ENCODE data around the gene PHF19.

PHF19 gene

DNA sequence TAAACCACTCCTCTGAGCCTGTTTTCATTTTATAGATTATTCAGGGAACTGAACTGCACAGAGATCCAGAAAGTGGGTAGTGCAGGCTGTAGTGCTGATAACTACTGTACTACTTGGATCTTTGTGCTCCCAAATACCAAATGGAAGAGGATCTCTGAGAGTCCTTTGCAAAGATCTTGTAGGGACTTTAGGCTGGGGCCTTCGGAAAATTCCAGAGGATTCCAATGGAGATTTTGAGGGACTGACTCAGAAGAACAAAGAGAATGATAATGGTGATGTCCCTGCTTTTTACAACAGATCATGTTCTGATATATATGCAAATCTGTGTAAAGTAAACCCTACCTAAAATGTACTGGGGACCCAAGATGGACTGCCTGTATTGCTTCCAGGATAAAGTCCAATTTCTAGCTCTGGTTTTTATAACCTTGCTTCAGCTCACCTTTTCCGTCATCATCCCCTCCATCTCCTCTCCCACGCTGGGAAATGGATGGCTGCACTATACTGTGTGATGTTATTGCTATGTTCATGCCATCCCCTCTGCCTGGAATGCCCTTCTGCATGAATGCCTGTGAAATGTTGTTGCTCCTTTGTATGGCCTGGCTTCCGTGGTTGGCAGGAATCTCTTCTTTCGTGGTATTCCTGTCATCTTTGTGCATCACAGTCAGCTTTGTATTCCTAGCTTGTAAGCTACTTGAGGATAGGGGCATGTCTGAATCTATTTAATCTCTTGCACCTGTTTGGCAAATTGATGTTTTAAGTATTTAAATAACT is 24.6 kb downstream of the PHF19 start:
- DNase-seq = no peak

DNA sequence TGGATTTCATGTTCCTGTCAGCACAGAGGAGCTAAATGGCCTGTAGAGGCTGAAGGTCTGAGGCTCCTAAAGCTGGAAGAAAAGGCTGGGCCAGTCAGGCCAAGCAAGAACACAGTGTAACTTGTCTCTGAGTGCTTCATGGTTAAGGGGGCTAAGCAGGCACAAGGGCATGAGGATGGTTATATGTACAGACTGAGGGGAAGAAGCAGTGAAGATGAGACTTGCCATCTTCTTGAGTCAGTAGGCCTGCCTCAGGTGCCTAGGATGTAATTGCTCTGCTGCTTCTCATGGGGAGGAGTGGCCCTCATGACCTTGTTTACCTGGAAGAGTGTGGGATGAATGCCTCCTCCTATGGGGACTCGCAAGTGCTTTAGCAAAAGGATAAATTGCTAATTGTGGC is 25.5 kb downstream of the PHF19 start:
- no peak for DNase-seq

DNA sequence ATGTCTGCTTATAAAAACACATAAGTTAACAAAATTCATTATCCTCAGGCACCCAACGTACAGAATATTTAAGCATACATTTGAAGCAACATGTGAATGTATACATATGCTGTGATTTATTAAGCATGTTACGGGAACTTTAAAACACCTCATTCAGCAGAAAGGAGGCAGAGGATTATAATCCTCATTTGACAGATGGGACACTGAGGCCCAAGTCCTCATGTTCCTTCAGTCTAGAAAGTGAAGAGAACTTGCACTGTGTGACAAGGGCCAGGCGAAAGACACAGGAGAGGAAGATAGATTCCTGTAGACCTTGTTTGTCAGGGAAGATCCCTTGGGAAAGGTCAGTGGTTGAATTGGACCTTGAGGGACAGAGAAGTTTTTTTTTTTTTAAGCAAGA is 26.7 kb downstream of the PHF19 start:
- DNase-seq = no peak

DNA sequence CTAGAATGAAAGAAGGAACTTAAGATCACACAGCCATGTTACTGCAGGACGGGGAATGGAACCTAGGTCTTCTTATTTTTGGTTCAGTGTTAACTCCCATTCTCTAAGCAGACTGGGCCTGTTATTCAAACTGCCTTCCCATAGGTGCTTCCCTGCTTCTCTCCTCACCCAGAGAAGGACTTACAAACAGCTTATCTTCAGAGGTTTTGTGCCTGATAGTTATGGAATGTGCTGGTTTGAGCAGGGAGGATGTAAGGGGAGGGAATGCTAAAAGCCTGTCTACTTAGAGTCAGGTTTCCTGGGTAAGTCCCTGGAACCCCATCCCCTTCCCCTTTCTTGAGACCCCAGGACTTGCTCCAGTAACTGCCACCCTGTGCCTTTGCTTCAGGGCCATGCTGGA is 30.1 kb downstream of the PHF19 start:
- DNase-seq = no peak

DNA sequence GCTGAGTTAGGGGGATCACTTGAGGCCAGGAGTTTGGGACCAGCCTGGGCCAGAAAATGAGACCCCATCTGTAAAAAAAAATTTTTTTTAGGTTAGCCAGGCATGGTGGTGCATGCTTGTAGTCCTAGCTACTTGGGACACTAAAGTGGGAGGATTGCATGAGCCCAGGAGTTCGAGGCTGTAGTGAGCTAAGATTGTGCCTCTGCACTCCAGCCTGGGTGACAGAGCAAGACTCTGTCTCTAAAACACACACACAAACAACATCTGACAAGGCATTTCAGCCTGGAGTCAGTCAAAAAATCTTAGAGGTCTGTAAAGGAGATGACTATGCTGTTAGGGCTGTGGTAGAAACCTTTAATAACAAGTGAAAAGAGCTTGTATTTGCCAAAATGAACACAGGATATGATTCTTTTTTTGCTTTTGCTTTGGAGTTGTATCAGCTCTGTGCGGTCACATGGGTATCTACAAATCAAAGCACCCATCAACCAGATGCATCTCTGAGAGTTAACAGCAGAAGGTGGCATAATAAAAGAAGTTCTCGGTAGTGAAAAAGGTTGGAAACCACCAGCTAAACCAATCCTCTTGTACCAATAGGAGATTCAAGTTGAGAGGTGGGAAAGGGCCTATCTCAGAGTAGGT is 30.6 kb downstream of the PHF19 start:
- DNase-seq = no peak

DNA sequence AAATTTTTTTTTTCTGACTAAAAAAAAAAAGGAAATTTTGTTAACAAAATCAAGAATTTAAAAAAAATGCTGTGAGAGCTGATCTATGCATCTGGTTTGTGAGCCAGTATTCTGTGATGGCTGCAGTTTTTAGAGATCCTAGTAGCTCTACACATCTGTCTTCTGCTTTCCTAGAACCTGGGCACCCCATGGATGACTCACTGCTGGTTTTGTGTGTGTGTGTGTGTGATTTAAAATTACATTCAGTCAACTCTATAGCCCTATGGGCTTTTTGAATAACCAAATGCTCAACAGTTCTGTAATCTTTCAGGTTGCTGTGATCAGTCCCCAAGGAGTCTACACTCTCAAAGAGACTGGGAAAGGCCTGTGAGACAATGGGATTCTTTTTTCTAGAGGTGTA is 31.7 kb downstream of the PHF19 start:
- no peak for DNase-seq

DNA sequence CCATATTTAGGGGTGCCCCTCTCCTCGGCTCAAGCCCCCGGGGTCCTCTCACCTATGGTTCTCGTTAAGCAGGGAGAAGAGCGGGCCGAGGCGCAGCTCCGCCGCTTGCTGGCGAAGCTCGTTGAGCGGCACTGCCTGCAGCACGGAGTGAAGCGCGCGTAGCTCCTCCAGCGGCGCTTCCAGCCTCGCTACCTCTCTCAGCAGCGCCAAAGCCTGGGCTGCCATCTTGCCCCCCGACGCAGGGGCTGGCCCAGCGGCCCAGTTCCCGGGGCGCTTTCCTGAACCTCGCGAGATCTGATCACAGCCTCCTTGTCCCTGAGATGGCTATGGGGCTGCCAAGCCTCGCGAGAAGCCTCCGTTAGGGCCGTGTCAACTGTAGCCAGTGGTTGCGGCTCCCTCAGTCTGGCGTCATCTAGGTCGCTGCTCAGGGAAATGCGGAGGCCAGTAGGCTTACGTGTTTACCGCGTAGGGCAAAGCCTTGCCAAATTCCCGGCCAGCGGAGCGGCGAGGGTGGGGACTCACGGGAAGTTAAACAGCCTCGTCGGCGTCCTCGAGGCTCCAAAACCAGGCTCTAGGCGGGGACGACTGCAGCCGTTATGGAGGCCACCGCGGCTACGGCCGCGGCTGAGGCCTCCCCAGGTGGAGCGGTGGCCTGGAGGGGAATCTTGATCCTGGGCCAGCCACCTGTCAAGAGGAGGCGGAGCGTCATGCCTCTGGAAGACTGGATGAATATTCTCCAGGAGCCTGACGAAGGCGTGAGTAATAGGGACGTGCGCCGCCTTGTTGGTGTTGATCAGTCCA is 34.1 kb downstream of the PHF19 start, which contains the start of gene PSMD5:
PSMD5 (minus strand) TSS at position 238 of the 801 bp plus-strand sequence; CDS start at position 225, 13 bp downstream.
- peak; percentile 93 for DNase-seq

DNA sequence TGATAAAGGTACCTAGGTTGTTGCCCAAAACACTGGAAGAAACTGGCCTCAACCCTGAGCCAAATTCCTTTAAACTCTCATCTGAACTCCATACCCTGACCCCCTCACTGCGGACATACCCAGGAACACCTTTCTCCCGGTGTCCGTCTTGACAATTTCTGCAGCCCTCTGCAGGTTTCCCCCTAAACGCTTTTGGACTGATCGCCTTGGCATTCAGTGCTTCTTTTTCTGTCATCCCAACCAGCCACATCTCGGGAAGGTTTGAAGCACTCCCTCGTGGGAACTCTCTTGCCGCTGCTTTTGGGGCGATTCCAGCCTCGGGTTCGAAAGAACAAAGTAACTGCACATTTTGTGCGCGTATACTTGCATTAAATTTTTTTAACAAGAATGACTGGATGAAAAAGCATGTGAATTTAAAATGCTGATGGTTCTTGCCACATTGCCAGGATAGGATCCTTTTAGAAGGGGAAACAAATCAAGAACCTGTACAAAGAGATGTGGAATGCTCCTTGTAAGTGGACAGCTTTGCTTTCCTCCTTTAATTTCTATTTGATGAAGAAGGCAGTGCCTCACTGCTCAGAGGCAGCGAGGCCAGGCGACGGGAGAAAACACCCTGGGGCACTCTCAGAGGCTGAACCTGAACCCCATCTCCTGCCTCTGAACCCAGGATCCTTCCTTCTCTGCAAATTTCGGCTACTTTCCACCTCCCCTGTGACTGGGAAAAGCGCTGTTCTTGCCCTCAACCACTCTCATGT is 34.9 kb downstream of the PHF19 start:
- DNase-seq = no peak

DNA sequence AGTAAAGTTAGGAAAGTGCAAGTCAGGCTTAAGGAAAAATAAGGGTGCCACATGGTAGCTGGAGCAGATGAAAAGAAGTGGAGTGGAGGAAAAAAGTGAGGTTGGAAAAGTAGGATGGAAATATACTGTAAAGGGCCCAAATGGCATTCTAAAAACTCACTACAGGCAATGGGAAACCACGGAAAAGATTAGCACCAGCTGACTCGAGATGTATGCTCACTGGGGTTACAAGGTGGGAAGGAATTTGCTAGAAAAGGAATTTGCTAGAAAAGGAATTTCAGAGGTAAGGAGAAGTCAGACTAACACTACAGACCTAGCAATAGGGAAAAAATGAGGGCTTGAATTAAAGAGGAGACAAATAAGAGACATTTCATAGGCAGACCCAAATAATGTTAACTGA is 37.8 kb downstream of the PHF19 start:
- DNase-seq = no peak

DNA sequence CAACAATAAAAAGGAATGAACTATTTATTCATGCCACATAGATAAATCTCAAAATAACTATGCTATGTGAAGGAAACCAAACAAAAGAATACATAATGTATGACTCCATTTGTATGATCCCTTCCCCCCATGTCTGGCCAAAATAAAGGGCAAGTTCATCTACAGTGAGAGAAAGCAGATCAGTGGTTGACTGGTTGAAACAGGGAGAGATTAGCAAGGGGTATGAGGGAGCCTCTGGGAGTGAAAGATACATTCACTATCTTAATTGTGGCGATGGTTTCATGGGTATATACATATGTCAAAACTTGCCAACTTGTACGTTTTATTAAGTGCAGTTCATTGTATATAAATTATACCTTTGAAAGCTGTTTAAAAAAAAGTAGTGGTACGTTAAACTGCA is 39.1 kb downstream of the PHF19 start:
- DNase-seq = no peak

DNA sequence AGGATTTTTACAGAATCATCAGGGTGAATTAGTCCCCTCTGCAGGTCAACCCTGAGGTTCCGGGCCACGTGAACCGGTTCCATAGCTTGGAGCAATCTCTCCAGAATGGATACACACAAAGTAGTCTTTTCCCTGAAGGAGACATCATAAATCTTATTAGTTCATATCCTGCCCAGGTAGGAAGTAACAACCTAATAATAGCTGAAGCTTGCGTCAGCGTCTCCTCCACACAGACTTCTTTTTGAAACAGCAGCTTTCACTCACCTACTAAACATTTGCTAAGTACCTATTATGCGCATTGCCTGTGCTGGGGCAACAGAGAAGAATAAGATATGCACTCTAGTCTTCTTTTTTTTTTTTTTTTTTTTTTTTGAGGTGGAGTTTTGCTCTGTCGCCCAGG is 43.7 kb downstream of the PHF19 start:
- DNase-seq = no peak

DNA sequence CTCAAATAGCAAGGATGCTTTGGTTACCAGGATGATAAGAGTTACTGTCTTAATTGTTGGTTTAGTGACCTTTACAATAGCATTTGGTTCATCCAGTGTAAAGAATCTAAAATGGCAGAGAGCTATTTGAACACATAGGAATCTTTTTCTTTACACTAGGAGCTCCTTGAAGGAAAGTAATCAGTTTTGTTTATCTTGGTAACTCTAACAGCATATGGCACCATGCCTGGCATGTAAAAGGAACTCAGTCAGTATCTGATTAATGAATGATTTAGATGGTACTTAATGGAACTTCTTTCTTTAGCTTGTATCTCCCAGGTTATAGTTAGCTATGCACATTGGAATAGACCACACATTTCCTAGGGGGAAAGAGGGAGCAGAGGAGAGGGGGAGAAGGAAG is 44.2 kb downstream of the PHF19 start:
- DNase-seq = no peak

DNA sequence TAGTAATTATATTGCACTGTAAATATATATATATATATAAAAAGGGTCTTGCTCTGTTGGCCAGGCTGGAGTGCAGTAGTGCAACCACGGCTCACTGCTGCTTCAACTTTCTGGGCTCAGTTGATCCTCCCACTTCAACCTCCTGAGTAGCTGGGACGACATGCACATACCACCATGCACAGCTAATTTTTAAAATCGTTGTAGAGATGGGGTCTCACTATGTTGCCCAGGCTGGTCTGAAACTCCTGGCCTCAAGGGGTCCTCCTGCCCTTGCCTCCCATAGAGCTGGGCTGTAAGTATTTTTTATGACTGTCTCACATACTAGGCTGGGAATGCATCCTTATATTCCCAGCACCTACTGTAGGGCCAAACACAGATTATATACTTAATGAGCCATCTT is 46.1 kb downstream of the PHF19 start:
- DNase-seq = no peak

DNA sequence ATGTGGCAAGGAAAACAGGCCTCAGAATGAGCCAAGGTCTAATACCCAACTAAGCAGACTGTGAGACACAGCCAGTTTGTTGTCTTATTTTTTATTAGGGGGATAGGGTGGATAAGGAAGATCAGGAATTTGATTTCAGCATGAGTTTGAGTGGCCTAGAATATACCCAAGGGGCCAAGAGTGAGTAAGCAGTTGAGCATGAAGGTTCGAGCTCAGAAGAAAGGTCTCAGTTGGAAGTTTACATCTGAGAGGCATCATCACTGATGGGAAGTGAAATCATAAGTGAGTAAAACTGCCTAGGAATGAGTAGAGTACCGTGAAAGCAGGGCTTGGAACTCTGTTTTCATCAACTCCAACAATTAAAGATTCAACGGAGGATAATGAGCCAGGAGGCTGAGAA is 46.8 kb downstream of the PHF19 start:
- DNase-seq = no peak

DNA sequence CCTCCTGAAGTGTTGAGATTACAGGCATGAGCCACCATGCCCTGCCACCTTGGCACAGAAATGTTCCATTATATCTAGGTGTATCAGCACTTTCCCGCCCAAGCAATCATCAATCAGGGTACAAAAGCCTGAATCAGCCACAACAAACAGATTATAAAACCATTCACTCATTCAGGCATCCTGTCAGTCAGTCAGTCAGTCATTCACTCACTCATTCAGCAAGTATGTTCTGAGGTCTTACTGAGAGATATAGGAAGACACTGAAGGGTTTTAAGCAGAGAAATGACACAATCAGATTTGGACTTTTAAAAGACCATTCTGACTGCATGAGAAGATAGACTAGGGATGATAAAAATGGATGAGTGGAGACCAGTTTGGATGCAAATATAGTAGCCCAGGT is 47.3 kb downstream of the PHF19 start:
- no peak for DNase-seq

DNA sequence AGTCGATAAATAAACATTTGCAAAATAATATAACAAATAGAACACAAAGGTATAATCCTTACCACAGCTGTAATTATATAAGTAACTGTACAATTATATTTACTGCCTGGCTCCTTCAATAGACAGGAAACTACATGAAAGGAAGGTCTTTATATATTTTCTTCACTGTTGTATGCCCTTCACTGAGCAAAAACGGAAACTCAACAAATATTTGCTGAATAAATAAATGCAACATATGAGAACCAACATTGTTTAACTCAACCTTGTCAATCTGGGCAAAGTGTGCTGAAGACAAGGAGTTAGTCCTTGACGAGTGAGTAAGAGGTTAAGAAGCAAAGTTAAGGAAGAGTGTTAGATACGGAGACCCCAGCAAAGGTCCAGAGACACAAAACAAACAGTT is 56.9 kb downstream of the PHF19 start:
- DNase-seq = no peak

DNA sequence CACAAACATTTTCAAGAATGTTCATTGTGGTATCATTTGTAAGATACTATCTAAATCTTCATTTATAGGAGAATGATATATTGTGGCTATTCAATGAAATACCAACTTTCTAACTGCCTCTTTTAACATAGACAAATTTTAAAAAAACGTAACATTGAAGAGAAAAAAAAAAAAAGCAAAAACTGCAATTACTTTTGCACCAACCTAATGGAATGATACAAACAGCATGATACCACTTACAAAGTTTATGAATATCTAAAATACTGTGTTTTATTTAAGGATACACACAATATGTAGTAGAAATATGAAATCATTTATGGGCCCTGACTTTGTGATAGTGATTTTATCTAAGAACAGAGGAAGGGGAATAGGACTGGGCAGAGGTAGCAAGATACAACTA is 58.4 kb downstream of the PHF19 start:
- no peak for DNase-seq

DNA sequence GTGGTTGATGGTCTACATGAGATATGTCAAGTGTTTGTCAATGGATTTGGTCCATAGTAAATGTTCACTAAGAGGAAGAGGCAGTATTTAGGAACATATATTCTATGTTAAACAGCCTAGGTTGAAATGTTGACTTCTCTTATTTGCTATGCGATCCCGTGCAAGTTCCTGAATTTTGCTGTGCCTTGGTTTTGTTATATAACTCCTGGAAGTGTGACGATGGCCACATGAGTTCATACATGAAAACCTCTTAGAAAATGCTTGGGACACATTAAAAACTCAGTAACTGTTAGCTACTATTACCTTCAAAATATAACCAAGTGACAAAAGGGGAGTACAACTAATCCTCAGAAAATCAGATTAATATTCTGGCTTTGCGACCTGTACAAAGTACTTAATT is 61.9 kb downstream of the PHF19 start:
- DNase-seq = no peak

DNA sequence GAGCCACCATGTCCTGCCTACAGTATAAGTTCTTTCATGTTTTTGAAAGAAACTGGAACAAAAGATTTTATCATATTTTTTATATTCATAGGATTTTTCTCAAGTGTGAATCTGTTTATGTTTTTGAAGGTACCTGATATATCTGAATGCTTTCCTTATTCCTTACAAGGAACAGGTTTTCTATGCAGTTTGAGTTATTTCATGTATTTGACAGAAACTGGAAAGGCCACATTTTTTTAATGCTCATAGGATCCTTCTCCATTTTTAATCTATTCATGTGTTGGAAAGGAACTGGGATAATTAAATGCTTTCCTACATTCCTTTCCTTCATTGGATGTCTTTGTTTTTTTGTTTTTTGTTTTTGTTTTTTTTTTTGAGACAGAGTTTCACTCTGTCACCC is 68.1 kb downstream of the PHF19 start:
- no peak for DNase-seq

DNA sequence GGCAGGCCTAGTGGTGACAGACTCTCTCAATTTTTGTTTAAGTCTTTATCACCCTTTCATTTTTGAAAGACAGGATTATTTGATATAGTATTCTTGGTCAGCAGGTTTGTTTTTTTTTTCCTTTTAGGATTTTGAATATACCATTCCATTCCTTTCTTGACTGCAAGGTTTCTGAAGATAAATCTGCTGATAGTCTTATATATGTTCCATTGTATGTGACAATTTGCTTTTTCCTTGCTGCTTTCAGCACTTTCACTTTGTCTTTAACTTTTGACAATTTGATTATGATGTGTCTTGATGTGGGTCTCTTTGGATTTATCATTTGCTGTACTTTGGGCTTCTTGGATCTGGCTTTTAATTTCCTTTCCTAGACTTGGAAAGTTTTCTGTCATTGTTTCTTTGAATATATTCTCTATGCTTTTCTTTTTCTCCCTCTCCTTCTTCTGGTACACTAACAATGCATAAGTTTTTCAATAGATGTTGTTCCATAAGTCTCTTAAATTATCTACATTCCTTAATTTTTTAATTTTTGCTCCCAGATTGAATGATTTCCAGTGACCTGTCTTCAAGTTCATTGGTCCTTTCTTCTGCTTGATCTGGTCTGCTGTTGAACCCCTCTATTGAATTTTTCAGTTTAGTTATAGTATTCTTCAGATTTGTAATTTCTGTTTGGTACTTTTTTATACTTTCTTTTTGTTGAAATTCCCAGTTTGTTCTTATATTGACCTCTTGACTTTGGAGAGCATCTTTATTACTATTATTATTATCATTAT is 69.2 kb downstream of the PHF19 start:
- no peak for DNase-seq
